Testis (tissue), 2 donors: ENCODE data around the gene KLF3.

Source experiments
- POLR2A ChIP-seq: fragments of 450-650 bp; IDR thresholded peaks from one replicate; pipeline ENCODE4 v1.6.1; 2017; ENCODE audit warnings: antibody characterized with exemption, mild to moderate bottlenecking, moderate library complexity
- TF ChIP-seq, protein P1 (sequence below), 3 experiments: fragments of 450-650 bp in 2 of 3; fragments of 200-600 bp in 1 of 3; sonication (generic) in 1 of 3; IDR thresholded peaks; one replicate each; pipeline ENCODE4 v1.5.1; 2016 to 2019; ENCODE audit warnings: antibody characterized with exemption in 3 of 3, mild to moderate bottlenecking in 2 of 3, moderate library complexity in 1 of 3

DNA sequence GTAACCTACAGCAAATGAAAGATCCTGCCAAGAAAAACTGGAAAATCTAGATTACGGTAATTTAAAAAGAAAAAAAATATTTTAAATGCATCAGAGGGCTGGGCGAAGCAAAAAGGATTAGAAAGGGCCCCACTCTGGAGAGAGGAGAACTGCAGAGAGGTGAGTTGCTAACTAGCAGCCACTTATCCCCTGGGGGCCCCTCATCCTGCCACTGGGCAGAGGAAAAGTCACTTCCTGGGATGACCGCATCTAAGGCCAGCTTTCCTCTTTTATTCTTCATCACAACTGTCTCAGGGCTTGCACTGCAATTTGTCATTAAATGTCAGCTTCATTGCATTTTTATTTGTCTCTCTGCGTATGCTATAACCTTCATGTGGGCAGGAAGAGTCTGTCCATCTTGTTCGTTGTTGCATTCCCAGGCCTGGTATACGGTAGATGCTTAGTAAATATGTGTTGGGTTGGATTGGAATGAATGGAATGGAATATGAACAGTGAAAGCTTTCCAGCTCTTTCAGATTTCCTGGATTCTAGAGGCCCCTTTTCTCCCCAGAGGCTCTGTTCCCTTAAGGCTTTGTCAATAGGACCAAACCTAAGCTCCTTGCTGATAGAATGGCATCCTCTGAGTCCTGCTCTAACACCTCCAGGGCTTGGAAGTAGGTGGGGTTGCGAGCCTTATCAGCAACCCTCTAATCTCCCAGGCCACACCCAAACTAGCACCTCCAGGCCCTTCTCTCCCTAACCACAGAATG, 59.9 kb downstream of the KLF3 start:
- TF ChIP-seq, protein P1, sequence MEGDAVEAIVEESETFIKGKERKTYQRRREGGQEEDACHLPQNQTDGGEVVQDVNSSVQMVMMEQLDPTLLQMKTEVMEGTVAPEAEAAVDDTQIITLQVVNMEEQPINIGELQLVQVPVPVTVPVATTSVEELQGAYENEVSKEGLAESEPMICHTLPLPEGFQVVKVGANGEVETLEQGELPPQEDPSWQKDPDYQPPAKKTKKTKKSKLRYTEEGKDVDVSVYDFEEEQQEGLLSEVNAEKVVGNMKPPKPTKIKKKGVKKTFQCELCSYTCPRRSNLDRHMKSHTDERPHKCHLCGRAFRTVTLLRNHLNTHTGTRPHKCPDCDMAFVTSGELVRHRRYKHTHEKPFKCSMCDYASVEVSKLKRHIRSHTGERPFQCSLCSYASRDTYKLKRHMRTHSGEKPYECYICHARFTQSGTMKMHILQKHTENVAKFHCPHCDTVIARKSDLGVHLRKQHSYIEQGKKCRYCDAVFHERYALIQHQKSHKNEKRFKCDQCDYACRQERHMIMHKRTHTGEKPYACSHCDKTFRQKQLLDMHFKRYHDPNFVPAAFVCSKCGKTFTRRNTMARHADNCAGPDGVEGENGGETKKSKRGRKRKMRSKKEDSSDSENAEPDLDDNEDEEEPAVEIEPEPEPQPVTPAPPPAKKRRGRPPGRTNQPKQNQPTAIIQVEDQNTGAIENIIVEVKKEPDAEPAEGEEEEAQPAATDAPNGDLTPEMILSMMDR (IDR thresholded peaks at IDR 0.05) = no peak
- TF ChIP-seq POLR2A = no peak
